LNCaP clone FGC (cell line): ENCODE data around the gene IPPK.

Experiments used
- DNase-seq: peaks from one replicate; pipeline ENCODE4 v3.0.0-alpha.2; 2011; ENCODE audit warnings: low read depth
- H3K4me3 ChIP-seq: 2 replicates; pipeline ENCODE4 v1.5.1; 2011; ENCODE audit warnings: mild to moderate bottlenecking, low read depth, low read length, control low read depth
- TF ChIP-seq, protein P1 (sequence below): IDR thresholded peaks from 2 replicates; pipeline ENCODE4 v1.5.1; 2012; ENCODE audit warnings: mild to moderate bottlenecking; ENCODE audit not compliant: control insufficient read depth, insufficient read depth; ENCODE audit errors: extremely low read depth

The IPPK gene

DNA sequence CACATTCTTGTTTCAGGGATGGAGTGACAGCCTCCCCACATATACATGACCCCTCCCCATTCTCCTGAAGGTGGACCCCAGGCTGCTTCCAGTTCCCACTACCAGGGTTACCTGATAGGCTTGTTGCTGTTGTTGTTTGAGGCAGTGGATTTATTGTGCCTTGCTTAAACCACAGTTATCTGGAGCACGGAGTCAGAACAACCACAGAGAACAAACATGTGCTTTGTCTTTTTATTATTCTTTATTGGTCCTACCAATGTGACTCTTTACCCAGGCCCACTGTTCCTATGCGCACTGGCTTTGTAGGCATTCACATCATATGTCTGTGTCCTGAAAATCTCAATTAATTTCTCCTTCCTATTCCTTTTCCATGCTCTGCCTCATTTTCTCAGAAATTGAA, 41.2 kb upstream of the IPPK start:
- no peak overlapping the region for H3K4me3 ChIP-seq
- no peak for DNase-seq
- TF ChIP-seq, protein P1, sequence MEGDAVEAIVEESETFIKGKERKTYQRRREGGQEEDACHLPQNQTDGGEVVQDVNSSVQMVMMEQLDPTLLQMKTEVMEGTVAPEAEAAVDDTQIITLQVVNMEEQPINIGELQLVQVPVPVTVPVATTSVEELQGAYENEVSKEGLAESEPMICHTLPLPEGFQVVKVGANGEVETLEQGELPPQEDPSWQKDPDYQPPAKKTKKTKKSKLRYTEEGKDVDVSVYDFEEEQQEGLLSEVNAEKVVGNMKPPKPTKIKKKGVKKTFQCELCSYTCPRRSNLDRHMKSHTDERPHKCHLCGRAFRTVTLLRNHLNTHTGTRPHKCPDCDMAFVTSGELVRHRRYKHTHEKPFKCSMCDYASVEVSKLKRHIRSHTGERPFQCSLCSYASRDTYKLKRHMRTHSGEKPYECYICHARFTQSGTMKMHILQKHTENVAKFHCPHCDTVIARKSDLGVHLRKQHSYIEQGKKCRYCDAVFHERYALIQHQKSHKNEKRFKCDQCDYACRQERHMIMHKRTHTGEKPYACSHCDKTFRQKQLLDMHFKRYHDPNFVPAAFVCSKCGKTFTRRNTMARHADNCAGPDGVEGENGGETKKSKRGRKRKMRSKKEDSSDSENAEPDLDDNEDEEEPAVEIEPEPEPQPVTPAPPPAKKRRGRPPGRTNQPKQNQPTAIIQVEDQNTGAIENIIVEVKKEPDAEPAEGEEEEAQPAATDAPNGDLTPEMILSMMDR = no peak

DNA sequence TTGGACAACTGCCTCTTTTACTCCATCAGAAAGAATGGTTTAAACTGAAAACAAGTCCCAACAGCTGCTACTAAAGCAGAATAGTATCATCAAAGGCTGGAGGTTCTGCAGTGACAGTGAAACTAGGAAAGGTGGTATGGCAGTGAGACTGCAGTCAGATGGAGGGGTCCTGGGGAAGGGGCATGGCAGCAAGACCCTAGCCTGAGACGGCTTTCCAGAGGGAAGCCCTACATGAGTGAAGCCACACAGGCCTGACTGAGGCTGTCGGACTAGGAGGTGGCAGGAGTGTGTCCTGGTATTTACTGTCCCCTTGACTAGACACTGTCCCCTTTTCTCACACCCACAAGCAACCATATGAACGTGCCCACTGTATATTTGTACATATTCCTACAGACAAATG, 40.4 kb upstream of the IPPK start:
- no peak for DNase-seq
- H3K4me3 ChIP-seq = no peak overlapping the region
- TF ChIP-seq, protein P1 = no peak

DNA sequence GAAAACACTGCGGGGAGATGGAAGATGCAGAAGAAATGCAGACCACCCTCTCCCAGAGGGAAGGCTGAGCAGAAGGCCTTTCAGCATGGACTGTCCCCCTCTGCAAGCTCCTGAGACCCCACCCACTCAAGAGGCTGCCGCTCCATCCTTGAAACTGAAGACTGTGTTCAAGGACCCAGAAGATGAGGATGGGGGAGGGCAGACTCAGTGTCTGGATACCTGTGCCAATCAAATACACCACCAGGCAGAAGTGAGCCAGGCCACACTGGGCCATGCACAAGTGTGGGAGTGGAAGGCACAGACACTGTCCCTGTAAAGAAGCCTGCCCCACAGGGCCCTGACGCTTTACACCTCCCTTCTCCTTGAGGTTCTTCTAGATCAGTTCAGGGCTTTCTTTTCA, 40.0 kb upstream of the IPPK start:
- TF ChIP-seq, protein P1 = no peak
- H3K4me3 ChIP-seq = no peak overlapping the region
- no peak for DNase-seq

DNA sequence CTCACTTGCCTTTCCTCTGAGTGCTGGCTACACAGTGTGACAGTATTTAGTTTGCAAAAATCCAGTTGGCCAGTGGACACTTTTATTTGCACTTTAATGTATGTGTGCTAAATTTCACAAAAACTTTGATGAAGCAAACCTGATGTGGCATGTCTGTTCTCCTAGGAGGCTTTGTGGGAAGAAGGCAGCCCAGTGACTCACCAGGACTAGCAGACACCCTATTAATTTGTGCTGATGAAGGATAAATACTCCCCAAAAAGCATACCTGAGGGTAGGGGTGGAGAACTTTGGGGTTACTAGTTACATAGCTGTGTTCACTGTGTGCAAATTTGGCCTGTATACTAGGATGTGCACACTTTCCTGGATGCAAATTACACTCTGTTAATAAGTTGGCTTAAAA, 39.3 kb upstream of the IPPK start:
- H3K4me3 ChIP-seq = no peak overlapping the region
- no peak for DNase-seq
- TF ChIP-seq, protein P1 = no peak

DNA sequence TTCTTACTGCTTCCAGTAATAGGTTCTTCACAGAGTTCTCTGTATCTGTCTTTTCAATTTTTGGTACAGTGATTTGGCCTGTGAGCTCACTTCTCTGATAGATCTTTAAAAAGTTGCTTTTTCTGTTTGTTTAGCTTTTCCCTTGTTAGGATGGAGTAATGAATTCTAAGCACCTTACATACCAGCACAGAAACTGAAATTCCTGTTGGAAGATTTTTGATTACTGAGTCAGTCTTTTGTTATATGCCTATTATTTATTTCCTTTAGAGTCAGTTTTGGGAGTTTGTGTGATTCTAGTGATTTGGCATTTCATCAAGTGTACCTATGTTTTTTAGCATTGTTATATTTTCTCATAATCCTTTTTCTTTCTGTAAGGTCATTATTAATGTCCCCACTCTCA, 37.6 kb upstream of the IPPK start:
- TF ChIP-seq, protein P1 = no peak
- H3K4me3 ChIP-seq = no peak overlapping the region
- DNase-seq = no peak

DNA sequence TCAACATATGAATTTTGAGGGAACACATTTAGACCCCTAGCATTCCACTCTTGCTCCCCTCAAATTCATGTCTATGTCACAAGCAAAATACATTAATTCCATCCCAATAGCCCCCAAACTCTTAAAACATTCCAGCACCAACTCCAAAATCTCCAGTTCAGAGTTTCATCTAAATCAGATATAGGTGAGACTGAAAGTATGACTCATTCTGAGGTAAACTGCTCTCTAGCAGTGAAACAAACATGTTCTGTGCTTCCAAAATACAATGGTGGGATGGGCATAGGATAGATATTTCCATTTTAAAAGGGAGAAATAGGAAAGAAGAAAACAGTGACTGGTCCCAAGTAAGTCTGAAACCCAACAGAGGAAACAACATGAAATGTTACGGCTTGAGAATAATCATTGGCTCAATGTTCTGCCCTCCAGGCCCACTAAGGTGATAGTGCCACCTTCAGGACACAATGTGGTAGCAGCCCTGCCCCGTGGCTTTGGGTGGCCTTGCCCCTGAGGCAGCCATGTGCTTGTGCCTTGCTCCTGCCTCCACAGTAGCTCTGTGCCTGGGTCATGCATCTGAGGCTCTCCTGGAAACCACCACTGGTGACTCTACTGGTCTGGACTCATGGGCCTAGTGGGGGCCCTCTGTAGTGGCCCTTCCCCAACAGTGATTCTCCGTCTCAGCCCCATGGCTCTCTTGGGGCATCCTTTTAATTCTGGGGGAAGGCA, 36.4 kb upstream of the IPPK start:
- TF ChIP-seq, protein P1 = peak; percentile 59
- no peak for DNase-seq
- H3K4me3 ChIP-seq = no peak overlapping the region

DNA sequence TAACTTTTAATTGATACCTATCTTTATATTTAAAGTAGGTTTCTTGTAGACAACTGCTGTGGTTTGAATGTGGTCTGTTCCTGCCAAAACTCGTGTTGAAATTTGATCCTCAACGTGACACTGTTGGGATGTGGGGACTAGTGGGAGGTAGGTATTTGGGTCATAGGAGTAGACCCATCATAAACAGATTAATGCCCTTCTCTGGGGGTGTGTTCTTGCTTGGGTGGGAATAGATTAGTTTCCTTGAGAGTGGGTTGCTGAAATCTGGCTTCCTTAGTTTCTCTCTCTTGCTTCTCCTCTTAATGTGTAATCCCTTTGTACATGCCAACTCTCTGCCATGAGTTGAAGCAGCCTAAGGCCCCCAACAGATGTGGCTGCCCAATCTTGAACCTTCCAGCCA, 34.6 kb upstream of the IPPK start:
- TF ChIP-seq, protein P1 = no peak
- DNase-seq = no peak
- H3K4me3 ChIP-seq = no peak overlapping the region
